ENCODE results near the gene FGFRL1.

FGFRL1 gene

DNA sequence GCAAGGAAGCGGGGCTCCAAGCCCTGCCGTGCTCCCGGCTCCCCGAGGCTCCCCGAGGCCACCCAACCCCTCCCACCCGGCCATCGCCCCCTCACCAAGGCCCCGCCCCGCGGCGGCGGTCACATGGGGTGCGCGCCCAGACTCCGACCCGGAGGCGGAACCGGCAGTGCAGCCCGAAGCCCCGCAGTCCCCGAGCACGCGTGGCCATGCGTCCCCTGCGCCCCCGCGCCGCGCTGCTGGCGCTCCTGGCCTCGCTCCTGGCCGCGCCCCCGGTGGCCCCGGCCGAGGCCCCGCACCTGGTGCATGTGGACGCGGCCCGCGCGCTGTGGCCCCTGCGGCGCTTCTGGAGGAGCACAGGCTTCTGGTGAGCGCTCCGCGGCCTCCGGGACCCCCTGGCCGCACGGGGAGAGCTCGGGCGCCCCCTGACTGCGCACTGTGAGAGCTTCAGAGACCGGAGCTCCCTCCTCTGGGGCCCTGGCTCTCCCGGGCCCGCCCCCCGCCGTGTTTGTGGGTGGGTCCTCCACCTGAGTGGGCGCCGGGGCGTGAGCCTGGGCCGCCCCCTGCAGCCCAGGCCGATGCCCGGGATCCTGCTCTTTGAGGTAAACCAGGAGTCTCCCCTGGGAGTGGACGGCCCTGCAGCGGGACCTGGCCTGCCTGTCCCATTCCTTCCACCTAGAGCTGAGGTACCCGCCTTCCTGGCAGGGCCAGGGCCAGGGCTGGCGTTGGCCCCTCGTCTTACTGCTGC is 24.4 kb upstream of the FGFRL1 start, which contains the start of gene IDUA:
Gene IDUA (plus strand): TSS at position 166 of the 745 bp plus-strand sequence. CDS start 41 bp downstream, at position 207.
- no peak for DNase-seq (ENCODE audit: low spot score)
- Histone ChIP-seq H3K27ac (peak within 1 kb of the TSS; percentile 11 to 75), H3K4me3 (peak within 1 kb of the TSS; percentile 81)
- TF ChIP-seq, protein P1, sequence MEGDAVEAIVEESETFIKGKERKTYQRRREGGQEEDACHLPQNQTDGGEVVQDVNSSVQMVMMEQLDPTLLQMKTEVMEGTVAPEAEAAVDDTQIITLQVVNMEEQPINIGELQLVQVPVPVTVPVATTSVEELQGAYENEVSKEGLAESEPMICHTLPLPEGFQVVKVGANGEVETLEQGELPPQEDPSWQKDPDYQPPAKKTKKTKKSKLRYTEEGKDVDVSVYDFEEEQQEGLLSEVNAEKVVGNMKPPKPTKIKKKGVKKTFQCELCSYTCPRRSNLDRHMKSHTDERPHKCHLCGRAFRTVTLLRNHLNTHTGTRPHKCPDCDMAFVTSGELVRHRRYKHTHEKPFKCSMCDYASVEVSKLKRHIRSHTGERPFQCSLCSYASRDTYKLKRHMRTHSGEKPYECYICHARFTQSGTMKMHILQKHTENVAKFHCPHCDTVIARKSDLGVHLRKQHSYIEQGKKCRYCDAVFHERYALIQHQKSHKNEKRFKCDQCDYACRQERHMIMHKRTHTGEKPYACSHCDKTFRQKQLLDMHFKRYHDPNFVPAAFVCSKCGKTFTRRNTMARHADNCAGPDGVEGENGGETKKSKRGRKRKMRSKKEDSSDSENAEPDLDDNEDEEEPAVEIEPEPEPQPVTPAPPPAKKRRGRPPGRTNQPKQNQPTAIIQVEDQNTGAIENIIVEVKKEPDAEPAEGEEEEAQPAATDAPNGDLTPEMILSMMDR (IDR thresholded peaks at IDR 0.05): no peak

DNA sequence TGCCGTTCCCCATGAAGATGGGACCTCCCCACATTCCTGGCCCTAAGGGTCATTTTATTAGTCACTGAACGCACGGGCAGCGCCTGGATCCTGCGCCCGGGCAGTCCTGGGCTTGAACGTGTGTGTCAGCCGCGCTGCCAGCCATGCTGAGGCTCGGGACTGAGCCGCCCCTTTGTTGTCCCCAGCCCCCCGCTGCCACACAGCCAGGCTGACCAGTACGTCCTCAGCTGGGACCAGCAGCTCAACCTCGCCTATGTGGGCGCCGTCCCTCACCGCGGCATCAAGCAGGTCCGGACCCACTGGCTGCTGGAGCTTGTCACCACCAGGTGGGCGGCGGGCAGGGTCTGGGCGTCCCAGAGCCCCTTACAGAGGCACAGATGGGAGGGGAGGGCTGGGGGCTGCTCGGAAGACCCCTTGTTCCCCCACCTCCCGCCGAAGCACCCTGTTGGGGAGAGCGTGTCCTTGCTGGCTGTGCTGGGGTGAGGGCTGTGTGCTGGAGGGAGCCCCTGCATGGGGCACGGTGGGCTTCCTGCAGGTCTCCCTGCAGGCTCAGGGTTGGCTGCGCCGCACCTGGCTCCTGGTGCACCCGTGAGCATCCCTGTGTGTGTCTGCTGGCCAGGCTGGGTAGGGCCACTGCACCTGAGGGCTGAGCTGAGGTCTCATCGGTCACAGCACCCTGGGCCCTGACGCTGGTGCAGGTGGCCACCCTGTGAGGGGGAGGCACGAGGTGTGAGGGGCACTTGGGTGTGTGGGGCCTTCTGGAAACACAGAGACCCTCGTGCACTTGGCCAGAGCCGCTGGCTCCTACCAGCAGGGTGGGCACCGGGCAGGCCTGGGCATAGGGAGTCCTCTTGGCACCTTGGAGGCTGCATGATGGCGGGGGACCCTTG is 23.6 kb upstream of the FGFRL1 start:
- TF ChIP-seq, protein P1 (IDR thresholded peaks at IDR 0.05): no peak
- no peak for DNase-seq (ENCODE audit: low spot score)
- no peak overlapping the region for H3K27ac ChIP-seq
- H3K4me3 ChIP-seq: peak overlapping the region; percentile 81

DNA sequence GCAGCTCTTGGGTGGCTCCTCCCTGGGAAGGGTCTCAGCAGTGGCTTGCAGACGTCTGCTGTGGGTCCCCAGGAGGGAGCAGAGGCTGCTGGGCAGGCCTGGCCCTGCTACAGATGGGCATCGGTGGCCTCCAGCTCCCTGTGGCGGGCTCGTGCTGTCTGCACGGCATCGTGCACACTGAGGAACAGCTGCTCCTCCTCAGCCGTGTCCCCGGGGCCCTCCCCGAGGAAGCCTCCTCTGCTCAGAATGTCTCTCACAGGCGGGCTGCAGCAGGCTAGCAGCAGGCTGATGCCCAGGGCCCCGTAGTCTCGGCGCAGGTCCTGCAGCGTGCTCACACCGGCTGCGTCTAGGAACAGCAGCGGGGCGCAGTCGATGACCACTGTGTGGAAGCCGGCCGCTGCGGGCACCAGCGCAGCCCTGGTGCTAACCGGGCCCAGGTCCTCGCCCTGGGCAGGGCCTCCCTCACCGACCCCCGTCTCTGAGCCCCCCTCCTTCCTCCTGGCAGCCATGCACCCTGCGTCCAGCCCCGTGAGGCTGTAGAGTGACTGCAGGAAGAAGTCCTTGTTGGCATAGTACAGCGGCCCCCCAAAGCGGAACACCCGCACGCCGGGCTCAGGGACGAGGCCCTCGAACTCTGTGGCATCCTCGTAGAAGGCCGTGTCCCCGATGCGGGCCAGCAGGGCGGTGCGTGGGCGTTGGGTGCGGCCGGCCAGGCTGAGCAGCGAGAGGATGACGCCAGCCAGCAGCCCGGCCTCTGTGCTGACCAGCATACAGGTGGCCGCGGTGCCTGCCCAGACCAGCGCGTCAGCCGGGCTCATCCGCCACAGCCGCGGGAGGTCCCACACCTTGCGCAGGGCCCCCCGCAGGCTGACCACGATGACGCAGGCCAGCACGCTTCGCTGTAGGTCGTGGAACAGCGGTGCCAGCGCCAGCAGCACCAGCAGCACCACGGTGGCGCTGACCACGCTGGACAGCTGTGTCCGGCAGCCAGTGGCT is 22.4 kb upstream of the FGFRL1 start:
- TF ChIP-seq, protein P1 (IDR thresholded peaks at IDR 0.05): no peak
- no peak for DNase-seq (ENCODE audit: low spot score)
- no peak overlapping the region for H3K4me3 ChIP-seq
- no peak overlapping the region for H3K27ac ChIP-seq

DNA sequence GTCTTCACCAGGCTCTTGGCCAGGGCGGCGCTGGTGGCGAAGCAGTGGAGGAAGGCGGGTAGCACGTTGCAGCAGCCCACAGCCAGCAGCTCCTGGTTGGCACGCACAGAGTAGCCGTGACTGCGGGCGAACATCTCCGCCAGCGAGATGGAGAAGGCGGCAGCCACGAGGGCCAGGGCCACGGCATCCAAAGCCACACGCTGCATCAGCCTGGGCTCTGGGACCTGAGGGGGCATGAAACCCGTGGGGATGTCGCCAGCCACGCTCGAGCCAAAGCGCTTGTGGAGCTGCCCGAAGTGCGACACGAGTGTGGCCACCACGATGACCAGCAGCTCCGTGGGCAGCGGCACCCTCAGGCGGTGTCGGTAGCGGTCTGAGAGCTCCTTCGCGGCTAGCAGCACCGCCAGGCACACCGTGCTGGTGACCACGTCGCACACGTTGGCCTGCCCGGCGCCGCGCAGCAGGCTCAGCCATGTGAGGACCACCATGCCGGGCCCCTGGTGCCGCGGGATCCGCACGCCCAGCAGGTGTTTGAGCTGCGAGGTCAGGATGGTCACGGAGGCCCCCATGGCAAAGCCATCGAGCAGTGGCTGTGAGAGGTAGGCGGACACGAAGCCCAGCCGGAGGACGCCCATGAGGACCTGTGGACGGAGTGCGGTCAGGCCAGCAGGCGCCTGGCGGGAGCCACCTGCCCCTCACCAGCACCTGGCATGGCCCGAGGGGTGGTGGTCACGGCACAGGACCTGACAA is 21.5 kb upstream of the FGFRL1 start:
- no peak for DNase-seq (ENCODE audit: low spot score)
- Histone ChIP-seq H3K27ac (no peak overlapping the region), H3K4me3 (no peak overlapping the region)
- TF ChIP-seq, protein P1 (IDR thresholded peaks at IDR 0.05): no peak

DNA sequence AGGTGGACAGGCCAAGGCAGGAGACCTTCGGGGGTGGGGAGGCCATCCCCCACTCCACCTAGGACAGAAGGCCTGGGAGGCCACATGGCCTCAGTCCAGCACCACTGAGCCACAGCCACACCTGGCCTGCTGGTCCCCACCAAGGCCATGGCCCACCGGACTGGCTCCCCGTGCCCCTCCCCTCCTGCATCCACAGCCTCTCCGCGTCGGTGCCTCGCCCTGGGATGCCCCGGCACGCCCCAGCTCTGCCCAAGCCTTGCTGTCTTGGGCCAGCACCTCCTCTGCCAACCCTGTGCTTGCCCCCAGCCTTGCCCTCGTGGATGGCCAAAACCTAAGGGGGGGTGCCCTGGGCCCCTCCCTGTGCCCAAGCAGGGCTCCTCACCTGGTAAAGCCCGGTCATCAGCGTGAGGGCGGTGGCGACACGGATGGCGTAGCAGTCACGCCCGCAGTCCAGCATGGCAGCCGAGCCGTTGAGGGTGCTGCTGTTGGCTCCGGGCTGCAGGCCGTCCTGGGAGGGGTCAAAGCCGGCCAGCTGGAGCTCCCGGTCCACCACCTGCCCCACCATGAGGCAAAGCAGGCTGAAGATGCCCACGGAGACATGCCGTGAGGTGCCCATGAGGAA is 20.6 kb upstream of the FGFRL1 start:
- TF ChIP-seq, protein P1 (IDR thresholded peaks at IDR 0.05): no peak
- Histone ChIP-seq H3K4me3 (no peak overlapping the region), H3K27ac (no peak overlapping the region)
- no peak for DNase-seq (ENCODE audit: low spot score)

Data from coronary artery (tissue), 2 donors.